SH-SY5Y (cell line): Measurements from ENCODE around the gene OLFML3.

Experiments used
- GATA2 ChIP-seq: IDR thresholded peaks from 2 replicates; pipeline ENCODE4 v1.6.1; 2011; ENCODE audit warnings: mild to moderate bottlenecking, low read depth, low read length
- GATA3 ChIP-seq: IDR thresholded peaks from 2 replicates; pipeline ENCODE4 v1.6.1; 2011; ENCODE audit warnings: low read depth, mild to moderate bottlenecking, low read length, moderate library complexity

DNA sequence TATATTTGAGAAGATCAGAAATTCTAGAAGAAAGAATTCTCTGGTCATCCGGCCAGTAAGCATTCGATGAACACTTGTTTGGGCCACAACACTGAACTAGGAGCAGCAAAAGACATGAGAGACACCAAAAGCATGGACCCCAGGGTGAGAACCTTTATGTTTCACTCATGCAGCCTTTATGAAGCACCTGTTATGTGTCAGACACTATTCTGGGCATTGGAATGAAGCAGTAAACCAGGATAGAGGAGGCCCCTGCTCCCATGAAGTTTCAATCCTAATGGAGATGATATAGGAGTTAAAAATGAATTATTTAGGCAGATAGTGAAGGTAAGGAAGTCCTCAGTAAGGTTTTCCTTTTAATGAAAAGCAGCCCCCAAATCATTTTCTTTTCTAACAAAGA lies 43.6 kb downstream of the OLFML3 start:
- TF ChIP-seq GATA2 (no peak), GATA3 (no peak)
